HL-60 (cell line): ENCODE measurements around the gene HAP1.

Source experiments
- DNase-seq, 2 experiments: peaks; one replicate each; pipeline ENCODE4 v3.0.0-alpha.2; 2010 to 2020; ENCODE audit warnings: low read depth in 1 of 2, low spot score in 1 of 2
- H3K27ac ChIP-seq: fragments of 250-450 bp; sonication (Bioruptor Pico); replicated peaks from 2 replicates; pipeline ENCODE4 v1.5.1; 2020; ENCODE audit warnings: mild to moderate bottlenecking, moderate library complexity
- H3K27me3 ChIP-seq: fragments of 250-450 bp; sonication (Bioruptor Pico); 2 replicates; pipeline ENCODE4 v1.5.1; 2021; ENCODE audit warnings: mild to moderate bottlenecking, moderate library complexity; ENCODE audit not compliant: insufficient read depth, poor library complexity, severe bottlenecking
- H3K4me3 ChIP-seq: replicated peaks from 2 replicates; pipeline ENCODE4 v1.5.1; 2011; ENCODE audit warnings: mild to moderate bottlenecking, control low read depth, low read length; ENCODE audit not compliant: insufficient read depth
- CTCF ChIP-seq: IDR thresholded peaks from one replicate; pipeline ENCODE4 v1.5.1; 2011; ENCODE audit warnings: low read length, control low read depth, inconsistent platforms; ENCODE audit not compliant: insufficient read depth
- GABPA ChIP-seq: IDR thresholded peaks from 2 replicates; pipeline ENCODE4 v1.6.1; 2012; ENCODE audit warnings: low read depth
- POLR2AphosphoS5 ChIP-seq: IDR thresholded peaks from 2 replicates; pipeline ENCODE4 v1.6.1; 2012; ENCODE audit warnings: low read depth
- REST ChIP-seq: IDR thresholded peaks from 2 replicates; pipeline ENCODE4 v1.6.1; 2012; ENCODE audit warnings: low read depth; ENCODE audit not compliant: insufficient replicate concordance
- SPI1 ChIP-seq: IDR thresholded peaks from 2 replicates; pipeline ENCODE4 v1.6.1; 2012; ENCODE audit warnings: low read depth, mild to moderate bottlenecking, borderline replicate concordance

HAP1 gene

GRCh38 chr17:41769985-41770384, 35.5 kb upstream of the HAP1 start:
- DNase-seq = no peak
- H3K27me3 ChIP-seq = no peaks in the 10 kb centered on the region
- TF ChIP-seq REST (no peak), SPI1 (no peak), POLR2AphosphoS5 (no peak), GABPA (no peak), CTCF (no peak)
- H3K4me3 ChIP-seq = no peak overlapping the region
- H3K27ac ChIP-seq = no peak overlapping the region

GRCh38 chr17:41769346-41769862, 35.0 kb upstream of the HAP1 start:
- Histone ChIP-seq H3K27me3 (no peaks in the 10 kb centered on the region), H3K27ac (no peak overlapping the region), H3K4me3 (no peak overlapping the region)
- no peak for DNase-seq
- no peak for TF ChIP-seq SPI1

GRCh38 chr17:41768682-41769288, 34.3 kb upstream of the HAP1 start:
- Histone ChIP-seq H3K27me3 (no peaks in the 10 kb centered on the region), H3K27ac (no peak overlapping the region), H3K4me3 (no peak overlapping the region)
- TF ChIP-seq POLR2AphosphoS5 = no peak
- TF ChIP-seq GABPA = no peak
- no peak for TF ChIP-seq SPI1
- TF ChIP-seq REST = no peak
- no peak for DNase-seq

- no peak overlapping the region for H3K27ac ChIP-seq
- H3K4me3 ChIP-seq = no peak overlapping the region
- DNase-seq = no peak
- H3K27me3 ChIP-seq = no peaks in the 10 kb centered on the region
- no peak for TF ChIP-seq CTCF
Measured at GRCh38 chr17:41767324-41768042, 33.0 kb upstream of the HAP1 start.

GRCh38 chr17:41766135-41766534, 31.7 kb upstream of the HAP1 start:
- Histone ChIP-seq H3K27ac (no peak overlapping the region), H3K27me3 (no peaks in the 10 kb centered on the region), H3K4me3 (no peak overlapping the region)
- TF ChIP-seq GABPA (no peak), SPI1 (no peak), CTCF (no peak), POLR2AphosphoS5 (no peak), REST (no peak)
- no peak for DNase-seq
